ENCODE data around the gene SH2D4B. TPM values are rescaled to one million over a fixed set of nuclear protein-coding genes. Genes with fewer than 3 reads are reported as not detected.

SH2D4B gene
- polyA plus RNA-seq, 1 donor from 2014 or later: 1.4 TPM

- H3K27ac ChIP-seq (ENCODE audit: low read length): no peak overlapping the region
- no peaks in the 10 kb centered on the region for H4K20me1 ChIP-seq (ENCODE audit: insufficient read depth)
- H2AFZ ChIP-seq (ENCODE audit: low read depth, low read length): no peak overlapping the region
- no peaks in the 10 kb centered on the region for H3K27me3 ChIP-seq (ENCODE audit: insufficient read depth, low read depth, low read length)
- no peaks in the 10 kb centered on the region for H3K79me2 ChIP-seq (replicated peaks; ENCODE audit: insufficient read depth, low read length)
- peaks cover 3% of the 10 kb centered on the region for H3K36me3 ChIP-seq (ENCODE audit: insufficient read depth, low read length)
- no peaks in the 10 kb centered on the region for H3F3A ChIP-seq (ENCODE audit: insufficient read depth, low read length, poor library complexity, severe bottlenecking)
- H3K4me3 ChIP-seq (ENCODE audit: low read length): no peak overlapping the region
- no peak for TF ChIP-seq POLR2AphosphoS5 (IDR thresholded peaks at IDR 0.05)
- no peak for TF ChIP-seq MXI1 (conservative IDR thresholded peaks at IDR 0.05; ENCODE audit: poor library complexity, severe bottlenecking)
- TF ChIP-seq EZH2 (IDR thresholded peaks at IDR 0.05; ENCODE audit: borderline replicate concordance, insufficient read depth, low read length, poor library complexity, severe bottlenecking): no peak
- TF ChIP-seq RAD21 (conservative IDR thresholded peaks at IDR 0.05): no peak
- no peak for TF ChIP-seq CTCF (IDR thresholded peaks at IDR 0.05; ENCODE audit: poor library complexity, severe bottlenecking)
- TF ChIP-seq EP300 (conservative IDR thresholded peaks at IDR 0.05; ENCODE audit: poor library complexity, severe bottlenecking): no peak
- TF ChIP-seq SMC3 (conservative IDR thresholded peaks at IDR 0.05; ENCODE audit: poor library complexity): no peak
- TF ChIP-seq TAF1 (IDR thresholded peaks at IDR 0.05; ENCODE audit: low read depth): no peak
- no peak for TF ChIP-seq REST (IDR thresholded peaks at IDR 0.05; ENCODE audit: borderline replicate concordance)
- H3K9me2 ChIP-seq (ENCODE audit: insufficient read depth, low read length): no peaks in the 10 kb centered on the region
- no peak overlapping the region for H3K9ac ChIP-seq (ENCODE audit: low read length)
- H3K9me3 ChIP-seq (ENCODE audit: low read length): no peaks in the 10 kb centered on the region
- no peak overlapping the region for H3K4me2 ChIP-seq (ENCODE audit: low read length)
These were observed 491 bp upstream of the SH2D4B start for GRCh38 chr10:80537086-80537735.

GRCh38 chr10:80538481-80539185 lies 931 bp downstream of the SH2D4B start:
- Histone ChIP-seq H4K20me1 (ENCODE audit: insufficient read depth) (no peaks in the 10 kb centered on the region), H3K4me3 (ENCODE audit: low read length) (no peak overlapping the region), H2AFZ (ENCODE audit: low read depth, low read length) (no peak overlapping the region), H3K79me2 (replicated peaks; ENCODE audit: insufficient read depth, low read length) (no peaks in the 10 kb centered on the region), H3K27ac (ENCODE audit: low read length) (no peak overlapping the region), H3K4me2 (ENCODE audit: low read length) (no peak overlapping the region), H3K36me3 (ENCODE audit: insufficient read depth, low read length) (no peaks in the 10 kb centered on the region), H3K9me3 (ENCODE audit: low read length) (no peaks in the 10 kb centered on the region), H3K9ac (ENCODE audit: low read length) (no peak overlapping the region), H3K9me2 (ENCODE audit: insufficient read depth, low read length) (no peaks in the 10 kb centered on the region), H3F3A (ENCODE audit: insufficient read depth, low read length, poor library complexity, severe bottlenecking) (no peaks in the 10 kb centered on the region), H3K27me3 (ENCODE audit: insufficient read depth, low read depth, low read length) (no peaks in the 10 kb centered on the region)
- TF ChIP-seq EP300 (conservative IDR thresholded peaks at IDR 0.05; ENCODE audit: poor library complexity, severe bottlenecking) (no peak), EZH2 (IDR thresholded peaks at IDR 0.05; ENCODE audit: borderline replicate concordance, insufficient read depth, low read length, poor library complexity, severe bottlenecking) (no peak), RAD21 (conservative IDR thresholded peaks at IDR 0.05) (no peak), TAF1 (IDR thresholded peaks at IDR 0.05; ENCODE audit: low read depth) (no peak), SMC3 (conservative IDR thresholded peaks at IDR 0.05; ENCODE audit: poor library complexity) (no peak), MXI1 (conservative IDR thresholded peaks at IDR 0.05; ENCODE audit: poor library complexity, severe bottlenecking) (no peak), CTCF (IDR thresholded peaks at IDR 0.05; ENCODE audit: poor library complexity, severe bottlenecking) (no peak), POLR2AphosphoS5 (IDR thresholded peaks at IDR 0.05) (no peak), REST (IDR thresholded peaks at IDR 0.05; ENCODE audit: borderline replicate concordance) (no peak)
